Activated T-cell treated with anti-CD3 and anti-CD28 coated beads, Interleukin-2, amount 50 U/mL, for 48 hours (primary cell): ENCODE results near the gene NAB1.
A peak's percentile ranks its signal among the peaks of the same experiment; 100 is the strongest.
"Not testable (repeated sequence)": the region's sequence is repeated elsewhere in the genome, so short reads cannot be mapped to it uniquely, and the experiment has no call there.

ENCODE experiments used
- DNase-seq, 2 experiments: peaks; one replicate each; pipeline ENCODE4 v3.0.0-alpha.2; 2020

Gene NAB1

DNA sequence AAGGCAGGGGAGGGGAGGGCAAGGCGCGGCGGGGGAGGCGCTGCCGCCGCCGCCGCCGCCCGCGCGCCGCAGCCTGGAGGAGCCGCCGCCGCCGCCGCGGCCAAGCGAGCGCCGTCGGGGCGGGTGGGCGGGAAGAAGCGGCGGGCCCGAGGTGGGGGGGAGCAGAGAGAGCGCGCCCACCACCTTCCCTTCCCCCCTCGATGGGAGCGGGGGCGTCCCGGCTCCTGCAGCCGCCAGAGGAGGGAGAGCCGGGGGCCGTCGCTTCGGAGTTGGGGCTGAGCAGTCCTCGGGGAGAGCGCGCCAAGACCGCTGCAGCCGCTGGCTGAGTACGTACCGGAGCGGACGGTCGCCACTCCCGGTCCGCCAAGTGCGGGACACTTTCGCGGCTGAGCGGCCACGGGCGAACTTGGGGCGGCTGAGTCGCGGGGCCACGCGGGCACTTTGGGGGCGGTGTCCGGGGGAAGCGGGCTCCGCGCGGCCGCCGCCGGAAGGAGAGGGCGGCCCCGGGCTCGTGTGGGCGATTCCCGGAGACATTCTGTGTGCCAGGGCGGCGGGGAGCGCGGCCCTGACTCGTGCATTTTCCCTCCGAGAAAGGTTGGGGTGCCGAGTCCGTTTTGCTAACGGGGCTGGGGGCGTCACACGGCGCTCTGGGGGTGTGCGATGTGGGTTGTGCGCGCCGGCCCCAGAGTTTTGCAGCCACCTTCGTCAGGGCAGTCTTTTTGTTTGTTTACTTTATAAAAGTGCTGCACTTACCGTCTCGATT lies at the start of gene NAB1:
NAB1 (plus strand) TSS at position 49 of the 763 bp plus-strand sequence. CDS start 10,094 bp downstream, outside the sequence.
- peak; percentile 74 to 79 for DNase-seq

GRCh38 chr2:190599546-190600220 lies 49.2 kb upstream of the NAB1 start:
- no peak for DNase-seq

GRCh38 chr2:190600293-190601103 lies 48.4 kb upstream of the NAB1 start:
- no peak for DNase-seq

DNA sequence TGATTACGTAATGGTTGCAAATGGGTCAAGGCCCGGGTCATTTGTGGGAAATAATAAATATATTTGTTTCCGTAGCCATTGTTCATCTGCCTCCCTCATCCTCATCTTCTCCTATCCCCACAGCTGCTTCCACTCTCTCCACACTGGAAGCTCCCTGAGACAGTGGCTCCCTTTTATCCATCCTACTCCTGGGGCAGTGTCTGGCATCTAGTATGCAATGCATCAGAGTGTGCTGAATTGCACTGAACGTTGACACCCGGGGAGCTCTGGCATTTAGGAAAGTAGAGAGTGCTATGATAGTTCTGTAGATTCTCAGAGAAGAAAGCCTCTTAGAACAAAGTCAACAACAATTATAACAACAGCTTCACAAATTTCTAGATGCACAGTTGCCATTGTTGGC lies 45.5 kb upstream of the NAB1 start:
- no peak for DNase-seq

- DNase-seq, result no peak
These were observed 41.8 kb upstream of the NAB1 start for GRCh38 chr2:190607014-190607597.

- DNase-seq, result no peak
These were observed 41.1 kb upstream of the NAB1 start for GRCh38 chr2:190607657-190608357.

- DNase-seq, result not testable (repeated sequence)
These were observed 40.0 kb upstream of the NAB1 start for GRCh38 chr2:190608863-190609262.

GRCh38 chr2:190609397-190609796 lies 39.5 kb upstream of the NAB1 start:
- DNase-seq, result not testable (repeated sequence)

GRCh38 chr2:190610528-190610927 lies 38.4 kb upstream of the NAB1 start:
- DNase-seq, result not testable (repeated sequence)

- no peak for DNase-seq
These were observed 33.2 kb upstream of the NAB1 start for GRCh38 chr2:190615555-190616200.

GRCh38 chr2:190618030-190618429 lies 30.9 kb upstream of the NAB1 start:
- no peak for DNase-seq

DNA sequence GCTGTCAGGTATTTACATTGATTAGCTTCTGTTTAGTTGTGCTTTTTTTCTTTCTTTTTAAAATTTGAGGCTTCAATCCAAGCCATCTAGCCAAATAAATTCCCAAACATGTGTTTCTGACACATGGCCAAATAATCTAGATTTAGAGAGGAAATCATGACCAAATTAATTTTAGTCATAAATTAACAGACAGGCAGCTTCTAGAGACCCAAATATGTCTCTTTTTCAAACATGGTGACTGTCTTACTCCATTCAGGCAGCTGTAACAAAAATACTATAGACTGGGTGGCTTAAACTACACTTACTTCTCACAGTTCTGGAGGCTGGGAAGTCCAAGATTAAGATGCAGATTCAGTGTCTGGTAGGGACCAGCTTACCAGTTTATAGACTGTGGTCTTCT lies 23.2 kb upstream of the NAB1 start:
- DNase-seq, result no peak

- DNase-seq, result no peak
These were observed 22.2 kb upstream of the NAB1 start for GRCh38 chr2:190626641-190627210.

DNA sequence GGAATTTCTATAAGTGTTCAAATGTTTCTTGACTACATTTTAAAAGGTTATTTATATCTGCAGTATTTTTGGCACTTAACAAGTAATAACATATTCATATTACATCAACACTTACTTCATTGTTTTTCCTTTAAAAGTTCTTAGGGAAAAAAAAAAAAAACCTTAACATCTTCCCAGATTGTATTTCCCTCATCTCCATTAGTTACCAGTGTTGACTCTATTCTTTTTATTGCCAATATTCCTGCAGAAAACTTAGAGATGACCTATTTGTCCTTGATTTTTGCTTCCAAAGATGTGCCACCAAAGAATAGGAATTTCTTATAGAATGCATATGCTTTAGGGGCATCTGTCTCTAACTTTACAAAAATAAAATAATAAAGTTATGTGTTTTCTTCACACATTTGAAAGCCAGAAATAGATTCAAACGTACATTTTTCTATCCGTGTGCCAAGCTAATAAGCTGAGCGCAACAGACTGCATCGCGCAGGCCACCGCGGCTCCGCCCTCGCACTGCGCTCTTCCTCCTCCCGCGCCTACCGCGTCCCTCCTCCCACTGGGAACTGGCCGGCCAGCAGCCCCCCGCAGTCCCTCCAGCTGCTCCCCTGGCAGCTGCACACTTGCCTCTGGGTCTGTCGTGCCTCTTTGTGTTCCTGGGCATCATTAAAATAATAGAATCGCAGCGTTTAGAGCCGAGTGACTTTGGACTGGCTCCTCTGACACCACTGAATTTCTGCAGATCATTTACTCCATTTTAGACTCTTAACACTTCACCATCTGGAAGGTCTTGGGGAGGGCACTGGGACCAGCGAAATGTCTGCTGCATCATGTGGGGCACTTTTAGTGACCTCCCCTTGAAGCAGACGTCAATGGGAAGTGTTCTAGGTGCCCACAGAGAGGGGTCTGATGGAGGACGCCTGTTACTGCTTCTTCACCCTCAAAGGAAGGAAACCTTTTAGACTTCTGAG lies 21.2 kb upstream of the NAB1 start:
- peak in 1 of 2 experiments; percentile 42 for DNase-seq

DNA sequence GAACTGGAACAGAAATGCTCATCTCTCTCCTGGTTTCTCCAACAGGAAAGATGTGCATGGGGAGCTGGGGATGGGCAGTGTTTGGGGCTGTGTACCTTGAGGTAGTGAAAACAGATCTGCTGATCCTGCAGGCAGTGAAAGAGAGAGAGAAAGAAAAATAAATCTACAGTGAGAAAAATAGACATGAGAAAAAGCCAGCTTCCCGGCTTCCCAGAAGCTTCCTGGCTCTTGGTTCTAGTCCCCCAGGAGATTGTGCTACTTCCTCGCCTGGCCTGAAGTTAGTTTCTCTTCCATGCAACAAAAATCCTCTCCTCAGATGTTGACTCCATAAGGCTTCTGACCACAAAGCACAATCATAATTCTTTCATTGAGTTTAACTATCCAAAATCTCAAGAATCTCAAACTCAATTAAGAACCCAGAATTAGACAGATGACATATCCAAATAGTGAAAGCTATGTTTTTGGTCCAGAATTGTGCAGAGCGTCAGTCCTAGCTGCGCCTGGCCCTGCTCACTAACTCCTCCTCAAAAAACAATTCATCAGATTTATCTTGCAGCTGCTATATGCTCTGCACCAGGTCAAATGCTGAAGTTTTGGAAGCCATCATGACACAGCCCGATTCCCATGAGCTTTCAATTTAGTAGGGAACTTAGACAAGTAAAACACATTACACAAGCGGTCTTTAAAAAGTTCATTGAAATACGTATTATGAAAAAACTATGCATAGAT lies 20.1 kb upstream of the NAB1 start:
- DNase-seq, result no peak

DNA sequence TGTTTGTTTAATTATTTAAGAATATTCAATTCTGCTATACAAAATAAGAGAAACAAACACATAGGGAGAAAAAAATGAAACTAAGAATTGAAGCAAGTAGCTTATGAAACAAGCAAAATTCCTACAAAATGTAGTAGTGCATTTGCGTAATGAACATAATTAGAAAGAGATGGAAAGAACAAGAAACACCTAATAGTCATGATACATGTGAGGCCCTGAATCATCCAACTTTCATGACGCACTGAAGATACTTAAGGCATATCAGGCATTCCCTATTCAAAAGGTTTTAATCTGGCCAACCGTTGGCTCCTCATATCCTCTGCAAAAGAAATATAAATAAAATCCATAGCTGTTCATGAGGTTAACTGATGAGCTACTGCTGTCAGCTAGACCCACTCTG lies 14.5 kb upstream of the NAB1 start:
- no peak for DNase-seq

- peak in 1 of 2 experiments; percentile 36 for DNase-seq
These were observed 13.1 kb upstream of the NAB1 start for GRCh38 chr2:190635781-190636180.

DNA sequence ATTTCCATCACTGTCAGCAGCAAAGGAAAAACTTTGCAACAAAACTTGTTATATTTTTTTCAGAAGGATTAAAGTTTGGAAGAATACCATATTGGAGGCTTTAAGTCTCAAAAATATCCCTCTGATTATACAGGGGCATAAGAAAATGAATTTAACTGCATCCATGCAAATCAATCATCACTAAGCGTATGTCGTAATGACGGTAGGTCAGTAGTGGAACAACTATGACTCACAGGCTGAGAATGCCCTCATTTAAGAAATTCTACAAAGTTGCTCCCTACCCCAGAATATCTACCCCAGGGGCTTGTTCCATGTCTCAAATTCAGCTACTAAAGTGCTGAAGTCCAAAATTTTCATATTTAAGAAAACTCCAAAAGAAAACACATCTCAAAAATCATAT lies 12.5 kb upstream of the NAB1 start:
- no peak for DNase-seq

- DNase-seq, result no peak
These were observed 11.6 kb upstream of the NAB1 start for GRCh38 chr2:190637281-190637734.
